Omental fat pad (tissue), 4 donors: ENCODE measurements around the gene EXT2. TPM values are rescaled to one million over a fixed set of nuclear protein-coding genes. Genes with fewer than 3 reads are reported as not detected.

Experiments
- ATAC-seq: fragments of 150-250 bp; one replicate; pipeline ENCODE4 v1.9.1; 2016; ENCODE audit warnings: mild to moderate bottlenecking, moderate library complexity; ENCODE audit not compliant: low FRiP score
- DNase-seq: peaks from one replicate; pipeline ENCODE4 v3.0.0-alpha.2; 2019; ENCODE audit warnings: low spot score
- total RNA-seq, 4 donors: library from RNA; depleted of rRNA; stranded (reverse); fragments of >200 nt; gene quantifications; one replicate each; pipeline ENCODE4 v1.1.0, GENCODE V29; 2016
- TF ChIP-seq, protein P1 (sequence below), 3 donors: fragments of 450-650 bp; IDR thresholded peaks; one replicate each; pipeline ENCODE4 v1.5.1; 2016 to 2017; ENCODE audit warnings: antibody characterized with exemption in 3 of 3, mild to moderate bottlenecking in 3 of 3, moderate library complexity in 2 of 3

EXT2 gene
- total RNA-seq, 4 donors from 2014 or later = 60.5 to 91.0 (median 76.1) TPM

GRCh38 chr11:44252999-44253602 lies 157.6 kb downstream of the EXT2 start:
- ATAC-seq (no peak), DNase-seq (no peak)
- TF ChIP-seq, protein P1, sequence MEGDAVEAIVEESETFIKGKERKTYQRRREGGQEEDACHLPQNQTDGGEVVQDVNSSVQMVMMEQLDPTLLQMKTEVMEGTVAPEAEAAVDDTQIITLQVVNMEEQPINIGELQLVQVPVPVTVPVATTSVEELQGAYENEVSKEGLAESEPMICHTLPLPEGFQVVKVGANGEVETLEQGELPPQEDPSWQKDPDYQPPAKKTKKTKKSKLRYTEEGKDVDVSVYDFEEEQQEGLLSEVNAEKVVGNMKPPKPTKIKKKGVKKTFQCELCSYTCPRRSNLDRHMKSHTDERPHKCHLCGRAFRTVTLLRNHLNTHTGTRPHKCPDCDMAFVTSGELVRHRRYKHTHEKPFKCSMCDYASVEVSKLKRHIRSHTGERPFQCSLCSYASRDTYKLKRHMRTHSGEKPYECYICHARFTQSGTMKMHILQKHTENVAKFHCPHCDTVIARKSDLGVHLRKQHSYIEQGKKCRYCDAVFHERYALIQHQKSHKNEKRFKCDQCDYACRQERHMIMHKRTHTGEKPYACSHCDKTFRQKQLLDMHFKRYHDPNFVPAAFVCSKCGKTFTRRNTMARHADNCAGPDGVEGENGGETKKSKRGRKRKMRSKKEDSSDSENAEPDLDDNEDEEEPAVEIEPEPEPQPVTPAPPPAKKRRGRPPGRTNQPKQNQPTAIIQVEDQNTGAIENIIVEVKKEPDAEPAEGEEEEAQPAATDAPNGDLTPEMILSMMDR (IDR thresholded peaks at IDR 0.05) = no peak

- DNase-seq = no peak
- no peak for ATAC-seq
- TF ChIP-seq, protein P1 (IDR thresholded peaks at IDR 0.05) = no peak
Observed at GRCh38 chr11:44255406-44256071, 160.1 kb downstream of the EXT2 start.

DNA sequence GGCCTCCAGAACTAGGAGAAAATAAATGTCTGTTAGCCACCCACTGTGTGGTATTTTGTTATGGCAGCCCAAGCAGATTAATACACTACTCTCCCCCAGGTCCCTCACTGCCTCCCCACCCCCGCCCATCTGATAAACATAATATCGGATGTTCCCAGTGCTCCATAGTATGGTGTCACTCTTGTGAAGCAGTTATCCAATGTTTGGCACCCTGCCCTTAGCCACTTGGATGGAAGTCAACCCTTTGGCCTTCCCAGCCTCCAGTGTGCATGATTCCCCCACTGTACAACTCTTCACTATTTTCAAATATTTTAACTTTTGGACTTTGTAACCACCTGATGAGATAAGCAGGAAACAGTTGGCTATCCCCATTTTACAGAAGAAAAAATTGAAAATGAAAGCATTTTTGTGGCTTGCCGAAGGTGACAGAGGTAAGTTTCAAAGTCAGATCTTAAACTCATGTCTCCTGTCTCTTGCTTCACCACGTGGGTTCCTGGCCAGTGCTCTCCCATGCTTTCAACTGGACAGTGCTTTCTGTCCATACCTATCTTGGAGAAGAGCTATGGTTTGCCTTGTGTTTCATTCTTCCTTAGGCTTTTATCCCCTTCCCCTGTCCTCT lies 161.3 kb downstream of the EXT2 start:
- no peak for DNase-seq
- TF ChIP-seq, protein P1 (IDR thresholded peaks at IDR 0.05) = no peak
- no peak for ATAC-seq

DNA sequence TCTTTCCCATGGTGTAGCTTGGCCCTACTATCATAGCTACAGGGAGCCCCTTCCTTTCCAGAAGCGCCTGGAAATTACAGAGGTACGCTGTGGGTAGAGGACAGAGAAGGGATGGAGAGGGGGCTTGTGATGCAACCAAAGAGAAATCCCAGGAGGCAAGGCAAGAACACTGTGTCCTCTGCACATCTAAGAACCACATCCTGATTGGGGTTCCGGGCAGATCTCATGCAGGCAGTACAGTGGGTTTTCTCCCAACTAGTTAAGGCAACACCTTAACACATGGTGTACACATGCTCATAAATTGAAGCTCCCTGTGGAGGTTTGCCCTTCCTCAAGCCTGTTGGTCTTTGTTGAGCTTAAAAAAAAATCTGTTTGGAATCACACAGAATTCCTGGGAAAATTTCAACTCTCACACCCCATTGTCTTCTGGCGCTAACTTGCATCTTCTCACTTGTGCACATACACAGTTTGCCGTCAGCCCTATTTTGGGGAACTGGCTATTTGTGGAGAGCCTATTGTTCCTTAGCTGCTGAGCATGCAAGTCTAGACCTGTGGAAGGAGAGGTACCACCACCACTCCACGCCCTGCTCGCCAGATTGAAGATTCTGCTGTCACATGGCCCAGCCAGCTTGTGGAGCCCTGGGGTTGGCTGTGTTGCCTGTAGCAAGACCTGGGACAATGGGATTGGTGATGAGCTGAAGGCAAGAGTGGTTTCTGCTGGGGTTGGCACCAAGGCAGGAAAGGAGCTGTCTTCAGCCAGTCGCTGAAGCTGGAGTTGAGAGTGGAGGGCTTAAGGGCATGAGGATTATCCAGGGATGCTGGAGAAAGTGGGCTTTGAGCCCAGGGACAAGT lies 162.1 kb downstream of the EXT2 start:
- TF ChIP-seq, protein P1 (IDR thresholded peaks at IDR 0.05) = no peak
- ATAC-seq (no peak), DNase-seq (no peak)

- ATAC-seq (no peak), DNase-seq (no peak)
- TF ChIP-seq, protein P1 (IDR thresholded peaks at IDR 0.05) = no peak
Observed at GRCh38 chr11:44258190-44258489, 162.7 kb downstream of the EXT2 start.

DNA sequence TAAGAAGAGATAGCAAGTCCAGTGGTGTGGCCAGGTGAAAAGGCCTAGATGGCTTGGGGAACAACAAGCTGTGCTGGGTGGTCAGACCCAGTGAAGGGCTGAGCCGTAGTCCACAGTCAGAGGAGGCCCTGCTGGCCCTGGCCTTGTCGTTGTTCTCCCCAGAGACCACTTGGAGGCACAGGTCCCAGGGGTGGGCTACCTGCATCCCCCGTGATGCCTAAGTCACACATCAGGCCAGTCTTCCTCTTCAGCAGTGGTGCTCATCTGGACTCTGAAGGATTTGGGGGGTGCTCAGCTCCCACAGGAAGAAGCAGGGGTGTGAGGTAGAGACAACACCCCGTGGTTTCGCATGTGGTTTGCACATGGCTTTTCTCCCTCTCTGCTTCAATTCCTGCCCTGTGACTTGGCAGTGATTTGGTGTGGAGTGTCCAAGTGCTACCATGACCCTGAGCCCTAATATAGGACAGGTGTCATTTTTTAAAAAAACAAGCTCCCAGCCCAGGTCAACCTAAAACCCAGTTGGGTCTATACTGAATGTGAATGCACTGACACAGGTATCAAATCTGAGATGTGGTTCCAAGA lies 163.5 kb downstream of the EXT2 start:
- ATAC-seq = no peak
- no peak for DNase-seq
- TF ChIP-seq, protein P1 (IDR thresholded peaks at IDR 0.05) = no peak
